HepG2 (cell line): ENCODE results near the gene ANO4.

Experiments used
- ATRX ChIP-seq: sonication (generic); formaldehyde crosslinking; IDR thresholded peaks from 2 replicates; pipeline ENCODE4 v1.4.0; 2020; ENCODE audit warnings: missing genetic modification reagents, borderline replicate concordance
- RAD21 ChIP-seq: fragments of 450-650 bp; formaldehyde crosslinking; IDR thresholded peaks from 2 replicates; pipeline ENCODE4 v1.5.0; 2020; ENCODE audit warnings: mild to moderate bottlenecking
- RBFOX2 ChIP-seq: fragments of 200-400 bp; formaldehyde crosslinking; IDR thresholded peaks from 2 replicates; pipeline ENCODE4 v1.6.1; 2017; ENCODE audit warnings: low read depth, mild to moderate bottlenecking, low read length
- SMYD3 ChIP-seq: sonication (generic); formaldehyde crosslinking; IDR thresholded peaks from 2 replicates; pipeline ENCODE4 v1.8.1; 2023; ENCODE audit warnings: mild to moderate bottlenecking, missing genetic modification reagents
- ZNF138 ChIP-seq: sonication (generic); formaldehyde crosslinking; IDR thresholded peaks from 2 replicates; pipeline ENCODE4 v1.5.0; 2020; ENCODE audit warnings: mild to moderate bottlenecking, low read depth, missing genetic modification reagents
- ZNF660 ChIP-seq: sonication (generic); formaldehyde crosslinking; IDR thresholded peaks from 2 replicates; pipeline ENCODE4 v1.5.1; 2020; ENCODE audit warnings: mild to moderate bottlenecking, low read depth, missing genetic modification reagents, borderline replicate concordance
- TF ChIP-seq, protein P1 (sequence below): fragments of 450-650 bp; IDR thresholded peaks from 2 replicates; pipeline ENCODE4 v1.6.1; 2017; ENCODE audit warnings: mild to moderate bottlenecking
- TF ChIP-seq, protein P2 (sequence below): sonication (generic); formaldehyde crosslinking; IDR thresholded peaks from 2 replicates; pipeline ENCODE4 v1.5.0; 2020; ENCODE audit warnings: mild to moderate bottlenecking, missing genetic modification reagents, moderate library complexity
- TF ChIP-seq, protein P3 (sequence below): IDR thresholded peaks from 2 replicates; pipeline ENCODE4 v1.6.1; 2016; ENCODE audit warnings: missing compliant biosample characterization, missing genetic modification reagents, borderline replicate concordance
- TF ChIP-seq, protein P4 (sequence below): sonication (generic); formaldehyde crosslinking; IDR thresholded peaks from 2 replicates; pipeline ENCODE4 v1.4.0; 2020; ENCODE audit warnings: missing genetic modification reagents
- TF ChIP-seq, protein P5 (sequence below): sonication (generic); formaldehyde crosslinking; IDR thresholded peaks from 2 replicates; pipeline ENCODE4; 2020; ENCODE audit warnings: missing genetic modification reagents, mild to moderate bottlenecking, borderline replicate concordance
- TF ChIP-seq, protein P6 (sequence below): sonication (generic); formaldehyde crosslinking; IDR thresholded peaks from 2 replicates; pipeline ENCODE4 v1.8.1; 2023; ENCODE audit warnings: missing genetic modification reagents, inconsistent platforms, borderline replicate concordance

DNA sequence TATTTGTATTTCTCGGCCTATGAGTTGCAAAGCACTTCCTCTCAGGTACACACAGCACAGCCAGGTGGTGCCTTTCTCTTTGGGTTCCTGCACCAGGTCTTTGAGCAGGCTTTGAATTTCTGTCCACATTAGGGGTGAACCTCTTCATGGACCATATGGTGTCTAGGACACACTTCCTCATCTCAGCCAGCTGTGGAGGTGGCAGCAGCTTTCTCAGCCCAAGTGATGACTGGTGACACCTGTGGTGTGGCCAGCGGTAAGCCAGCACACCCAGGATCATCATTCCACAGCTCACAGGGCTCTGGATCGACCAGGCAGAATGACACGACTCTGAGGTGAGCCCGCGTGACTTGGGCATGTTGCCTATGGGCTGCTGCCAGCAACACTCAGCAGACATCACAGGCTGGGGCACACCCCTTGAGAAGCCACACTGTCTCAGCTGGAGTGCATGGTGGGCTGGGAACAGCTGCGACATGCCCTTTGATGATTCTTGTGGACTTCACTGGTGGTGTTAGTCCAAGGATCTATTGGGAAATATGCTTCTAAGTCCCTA lies 378.7 kb downstream of the ANO4 start:
- no peak for TF ChIP-seq ATRX (CRISPR knock-in tag)
- no peak for TF ChIP-seq ZNF138 (CRISPR knock-in tag)
- TF ChIP-seq, protein P1, sequence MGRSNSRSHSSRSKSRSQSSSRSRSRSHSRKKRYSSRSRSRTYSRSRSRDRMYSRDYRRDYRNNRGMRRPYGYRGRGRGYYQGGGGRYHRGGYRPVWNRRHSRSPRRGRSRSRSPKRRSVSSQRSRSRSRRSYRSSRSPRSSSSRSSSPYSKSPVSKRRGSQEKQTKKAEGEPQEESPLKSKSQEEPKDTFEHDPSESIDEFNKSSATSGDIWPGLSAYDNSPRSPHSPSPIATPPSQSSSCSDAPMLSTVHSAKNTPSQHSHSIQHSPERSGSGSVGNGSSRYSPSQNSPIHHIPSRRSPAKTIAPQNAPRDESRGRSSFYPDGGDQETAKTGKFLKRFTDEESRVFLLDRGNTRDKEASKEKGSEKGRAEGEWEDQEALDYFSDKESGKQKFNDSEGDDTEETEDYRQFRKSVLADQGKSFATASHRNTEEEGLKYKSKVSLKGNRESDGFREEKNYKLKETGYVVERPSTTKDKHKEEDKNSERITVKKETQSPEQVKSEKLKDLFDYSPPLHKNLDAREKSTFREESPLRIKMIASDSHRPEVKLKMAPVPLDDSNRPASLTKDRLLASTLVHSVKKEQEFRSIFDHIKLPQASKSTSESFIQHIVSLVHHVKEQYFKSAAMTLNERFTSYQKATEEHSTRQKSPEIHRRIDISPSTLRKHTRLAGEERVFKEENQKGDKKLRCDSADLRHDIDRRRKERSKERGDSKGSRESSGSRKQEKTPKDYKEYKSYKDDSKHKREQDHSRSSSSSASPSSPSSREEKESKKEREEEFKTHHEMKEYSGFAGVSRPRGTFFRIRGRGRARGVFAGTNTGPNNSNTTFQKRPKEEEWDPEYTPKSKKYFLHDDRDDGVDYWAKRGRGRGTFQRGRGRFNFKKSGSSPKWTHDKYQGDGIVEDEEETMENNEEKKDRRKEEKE, result no peak
- TF ChIP-seq, protein P2, sequence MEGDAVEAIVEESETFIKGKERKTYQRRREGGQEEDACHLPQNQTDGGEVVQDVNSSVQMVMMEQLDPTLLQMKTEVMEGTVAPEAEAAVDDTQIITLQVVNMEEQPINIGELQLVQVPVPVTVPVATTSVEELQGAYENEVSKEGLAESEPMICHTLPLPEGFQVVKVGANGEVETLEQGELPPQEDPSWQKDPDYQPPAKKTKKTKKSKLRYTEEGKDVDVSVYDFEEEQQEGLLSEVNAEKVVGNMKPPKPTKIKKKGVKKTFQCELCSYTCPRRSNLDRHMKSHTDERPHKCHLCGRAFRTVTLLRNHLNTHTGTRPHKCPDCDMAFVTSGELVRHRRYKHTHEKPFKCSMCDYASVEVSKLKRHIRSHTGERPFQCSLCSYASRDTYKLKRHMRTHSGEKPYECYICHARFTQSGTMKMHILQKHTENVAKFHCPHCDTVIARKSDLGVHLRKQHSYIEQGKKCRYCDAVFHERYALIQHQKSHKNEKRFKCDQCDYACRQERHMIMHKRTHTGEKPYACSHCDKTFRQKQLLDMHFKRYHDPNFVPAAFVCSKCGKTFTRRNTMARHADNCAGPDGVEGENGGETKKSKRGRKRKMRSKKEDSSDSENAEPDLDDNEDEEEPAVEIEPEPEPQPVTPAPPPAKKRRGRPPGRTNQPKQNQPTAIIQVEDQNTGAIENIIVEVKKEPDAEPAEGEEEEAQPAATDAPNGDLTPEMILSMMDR (CRISPR knock-in tag), result no peak
- no peak for TF ChIP-seq ZNF660
- TF ChIP-seq, protein P3, sequence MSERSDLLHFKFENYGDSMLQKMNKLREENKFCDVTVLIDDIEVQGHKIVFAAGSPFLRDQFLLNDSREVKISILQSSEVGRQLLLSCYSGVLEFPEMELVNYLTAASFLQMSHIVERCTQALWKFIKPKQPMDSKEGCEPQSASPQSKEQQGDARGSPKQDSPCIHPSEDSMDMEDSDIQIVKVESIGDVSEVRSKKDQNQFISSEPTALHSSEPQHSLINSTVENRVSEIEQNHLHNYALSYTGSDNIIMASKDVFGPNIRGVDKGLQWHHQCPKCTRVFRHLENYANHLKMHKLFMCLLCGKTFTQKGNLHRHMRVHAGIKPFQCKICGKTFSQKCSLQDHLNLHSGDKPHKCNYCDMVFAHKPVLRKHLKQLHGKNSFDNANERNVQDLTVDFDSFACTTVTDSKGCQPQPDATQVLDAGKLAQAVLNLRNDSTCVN, result no peak
- TF ChIP-seq, protein P4, sequence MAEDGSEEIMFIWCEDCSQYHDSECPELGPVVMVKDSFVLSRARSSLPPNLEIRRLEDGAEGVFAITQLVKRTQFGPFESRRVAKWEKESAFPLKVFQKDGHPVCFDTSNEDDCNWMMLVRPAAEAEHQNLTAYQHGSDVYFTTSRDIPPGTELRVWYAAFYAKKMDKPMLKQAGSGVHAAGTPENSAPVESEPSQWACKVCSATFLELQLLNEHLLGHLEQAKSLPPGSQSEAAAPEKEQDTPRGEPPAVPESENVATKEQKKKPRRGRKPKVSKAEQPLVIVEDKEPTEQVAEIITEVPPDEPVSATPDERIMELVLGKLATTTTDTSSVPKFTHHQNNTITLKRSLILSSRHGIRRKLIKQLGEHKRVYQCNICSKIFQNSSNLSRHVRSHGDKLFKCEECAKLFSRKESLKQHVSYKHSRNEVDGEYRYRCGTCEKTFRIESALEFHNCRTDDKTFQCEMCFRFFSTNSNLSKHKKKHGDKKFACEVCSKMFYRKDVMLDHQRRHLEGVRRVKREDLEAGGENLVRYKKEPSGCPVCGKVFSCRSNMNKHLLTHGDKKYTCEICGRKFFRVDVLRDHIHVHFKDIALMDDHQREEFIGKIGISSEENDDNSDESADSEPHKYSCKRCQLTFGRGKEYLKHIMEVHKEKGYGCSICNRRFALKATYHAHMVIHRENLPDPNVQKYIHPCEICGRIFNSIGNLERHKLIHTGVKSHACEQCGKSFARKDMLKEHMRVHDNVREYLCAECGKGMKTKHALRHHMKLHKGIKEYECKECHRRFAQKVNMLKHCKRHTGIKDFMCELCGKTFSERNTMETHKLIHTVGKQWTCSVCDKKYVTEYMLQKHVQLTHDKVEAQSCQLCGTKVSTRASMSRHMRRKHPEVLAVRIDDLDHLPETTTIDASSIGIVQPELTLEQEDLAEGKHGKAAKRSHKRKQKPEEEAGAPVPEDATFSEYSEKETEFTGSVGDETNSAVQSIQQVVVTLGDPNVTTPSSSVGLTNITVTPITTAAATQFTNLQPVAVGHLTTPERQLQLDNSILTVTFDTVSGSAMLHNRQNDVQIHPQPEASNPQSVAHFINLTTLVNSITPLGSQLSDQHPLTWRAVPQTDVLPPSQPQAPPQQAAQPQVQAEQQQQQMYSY (CRISPR knock-in tag), result no peak
- TF ChIP-seq, protein P5, sequence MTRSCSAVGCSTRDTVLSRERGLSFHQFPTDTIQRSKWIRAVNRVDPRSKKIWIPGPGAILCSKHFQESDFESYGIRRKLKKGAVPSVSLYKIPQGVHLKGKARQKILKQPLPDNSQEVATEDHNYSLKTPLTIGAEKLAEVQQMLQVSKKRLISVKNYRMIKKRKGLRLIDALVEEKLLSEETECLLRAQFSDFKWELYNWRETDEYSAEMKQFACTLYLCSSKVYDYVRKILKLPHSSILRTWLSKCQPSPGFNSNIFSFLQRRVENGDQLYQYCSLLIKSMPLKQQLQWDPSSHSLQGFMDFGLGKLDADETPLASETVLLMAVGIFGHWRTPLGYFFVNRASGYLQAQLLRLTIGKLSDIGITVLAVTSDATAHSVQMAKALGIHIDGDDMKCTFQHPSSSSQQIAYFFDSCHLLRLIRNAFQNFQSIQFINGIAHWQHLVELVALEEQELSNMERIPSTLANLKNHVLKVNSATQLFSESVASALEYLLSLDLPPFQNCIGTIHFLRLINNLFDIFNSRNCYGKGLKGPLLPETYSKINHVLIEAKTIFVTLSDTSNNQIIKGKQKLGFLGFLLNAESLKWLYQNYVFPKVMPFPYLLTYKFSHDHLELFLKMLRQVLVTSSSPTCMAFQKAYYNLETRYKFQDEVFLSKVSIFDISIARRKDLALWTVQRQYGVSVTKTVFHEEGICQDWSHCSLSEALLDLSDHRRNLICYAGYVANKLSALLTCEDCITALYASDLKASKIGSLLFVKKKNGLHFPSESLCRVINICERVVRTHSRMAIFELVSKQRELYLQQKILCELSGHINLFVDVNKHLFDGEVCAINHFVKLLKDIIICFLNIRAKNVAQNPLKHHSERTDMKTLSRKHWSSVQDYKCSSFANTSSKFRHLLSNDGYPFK (CRISPR knock-in tag), result no peak
- TF ChIP-seq RBFOX2, result no peak
- TF ChIP-seq SMYD3, result no peak
- no peak for TF ChIP-seq RAD21
- TF ChIP-seq, protein P6, sequence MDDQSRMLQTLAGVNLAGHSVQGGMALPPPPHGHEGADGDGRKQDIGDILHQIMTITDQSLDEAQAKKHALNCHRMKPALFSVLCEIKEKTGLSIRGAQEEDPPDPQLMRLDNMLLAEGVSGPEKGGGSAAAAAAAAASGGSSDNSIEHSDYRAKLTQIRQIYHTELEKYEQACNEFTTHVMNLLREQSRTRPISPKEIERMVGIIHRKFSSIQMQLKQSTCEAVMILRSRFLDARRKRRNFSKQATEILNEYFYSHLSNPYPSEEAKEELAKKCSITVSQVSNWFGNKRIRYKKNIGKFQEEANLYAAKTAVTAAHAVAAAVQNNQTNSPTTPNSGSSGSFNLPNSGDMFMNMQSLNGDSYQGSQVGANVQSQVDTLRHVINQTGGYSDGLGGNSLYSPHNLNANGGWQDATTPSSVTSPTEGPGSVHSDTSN (CRISPR knock-in tag), result no peak
